Measurements from ENCODE around the gene A2ML1. TPM values are rescaled to one million over a fixed set of nuclear protein-coding genes. Genes with fewer than 3 reads are reported as not detected.
A peak's percentile ranks its signal among the peaks of the same experiment; 100 is the strongest.

Gene A2ML1
- total RNA-seq, 1 experiment from 2014 or later = 3.3 TPM

GRCh38 chr12:8911606-8912268 is 89.3 kb downstream of the A2ML1 start:
- no peak overlapping the region for H3K4me3 ChIP-seq (ENCODE audit: low read depth, low read length, poor library complexity, severe bottlenecking)
- intact Hi-C loops (cut with micrococcal nuclease; ENCODE audit: unreplicated experiment) = loop anchor here (5.0 kb wide), 1 partner anchor 36 kb away; the partner anchor contains the start of gene M6PR
- CTCF ChIA-PET = no interaction called here
- H3K36me3 ChIP-seq (ENCODE audit: insufficient read depth, low read length, poor library complexity, severe bottlenecking) = no peaks in the 10 kb centered on the region
- DNase-seq (ENCODE audit: low spot score) = no peak
- POLR2A ChIA-PET (ENCODE audit: low non-redundant PET) = no interaction called here
- no peaks in the 10 kb centered on the region for H3K27me3 ChIP-seq (replicated peaks; ENCODE audit: insufficient read depth, low read depth, low read length, poor library complexity)
- no peak for TF ChIP-seq EZH2 (IDR thresholded peaks at IDR 0.05; ENCODE audit: borderline replicate concordance, low read depth, low read length, poor library complexity, severe bottlenecking)
- TF ChIP-seq CTCF (conservative IDR thresholded peaks at IDR 0.05; ENCODE audit: low read depth, low read length) = no peak
- BruUV-seq (replicated peaks) = no TSS peak
- H3K27ac ChIP-seq (ENCODE audit: low read depth, low read length, poor library complexity, severe bottlenecking) = no peak overlapping the region
- no peaks in the 10 kb centered on the region for H3K9me3 ChIP-seq (ENCODE audit: low read depth, low read length, poor library complexity, severe bottlenecking)
- peaks cover 9% of the 10 kb centered on the region for H3K4me1 ChIP-seq (ENCODE audit: insufficient read depth, low read length, poor library complexity, severe bottlenecking)

GRCh38 chr12:8912914-8913313 is 90.5 kb downstream of the A2ML1 start:
- ChIA-PET POLR2A (ENCODE audit: low non-redundant PET) (no interaction called here), CTCF (no interaction called here)
- Histone ChIP-seq H3K4me1 (ENCODE audit: insufficient read depth, low read length, poor library complexity, severe bottlenecking) (peaks cover 9% of the 10 kb centered on the region), H3K36me3 (ENCODE audit: insufficient read depth, low read length, poor library complexity, severe bottlenecking) (no peaks in the 10 kb centered on the region), H3K27ac (ENCODE audit: low read depth, low read length, poor library complexity, severe bottlenecking) (no peak overlapping the region), H3K4me3 (ENCODE audit: low read depth, low read length, poor library complexity, severe bottlenecking) (no peak overlapping the region), H3K9me3 (ENCODE audit: low read depth, low read length, poor library complexity, severe bottlenecking) (no peaks in the 10 kb centered on the region), H3K27me3 (replicated peaks; ENCODE audit: insufficient read depth, low read depth, low read length, poor library complexity) (no peaks in the 10 kb centered on the region)
- intact Hi-C loops (cut with micrococcal nuclease; ENCODE audit: unreplicated experiment) = loop anchor here (5.0 kb wide), 1 partner anchor 34 kb away; the partner anchor contains the start of gene M6PR
- BruUV-seq (replicated peaks) = no TSS peak
- TF ChIP-seq CTCF (conservative IDR thresholded peaks at IDR 0.05; ENCODE audit: low read depth, low read length) (0 out of 2 replicates have a peak, but pooled peaks have one; percentile 14), EZH2 (IDR thresholded peaks at IDR 0.05; ENCODE audit: borderline replicate concordance, low read depth, low read length, poor library complexity, severe bottlenecking) (no peak)
- no peak for DNase-seq (ENCODE audit: low spot score)

- TF ChIP-seq CTCF (conservative IDR thresholded peaks at IDR 0.05; ENCODE audit: low read depth, low read length) = no peak
- intact Hi-C loops (cut with micrococcal nuclease; ENCODE audit: unreplicated experiment) = loop anchor here (5.0 kb wide), 1 partner anchor 34 kb away; the partner anchor contains the start of gene M6PR
- no peaks in the 10 kb centered on the region for H3K27me3 ChIP-seq (replicated peaks; ENCODE audit: insufficient read depth, low read depth, low read length, poor library complexity)
- peaks cover 9% of the 10 kb centered on the region for H3K4me1 ChIP-seq (ENCODE audit: insufficient read depth, low read length, poor library complexity, severe bottlenecking)
- peak overlapping the region; percentile 68 for H3K4me3 ChIP-seq (ENCODE audit: low read depth, low read length, poor library complexity, severe bottlenecking)
- TSS peak; percentile 87 for BruUV-seq (replicated peaks)
- DNase-seq (ENCODE audit: low spot score) = no peak
- ChIA-PET CTCF (no interaction called here), POLR2A (ENCODE audit: low non-redundant PET) (no interaction called here)
- H3K27ac ChIP-seq (ENCODE audit: low read depth, low read length, poor library complexity, severe bottlenecking) = peak overlapping the region; percentile 78
- H3K36me3 ChIP-seq (ENCODE audit: insufficient read depth, low read length, poor library complexity, severe bottlenecking) = peaks cover 5% of the 10 kb centered on the region
- no peaks in the 10 kb centered on the region for H3K9me3 ChIP-seq (ENCODE audit: low read depth, low read length, poor library complexity, severe bottlenecking)
Observed at GRCh38 chr12:8913702-8914032, 91.2 kb downstream of the A2ML1 start.
